IPS-11a (cell line): Measurements from ENCODE around the gene DNM3.

ENCODE experiments used
- H3K4me3 ChIP-seq: one replicate; pipeline ENCODE4 v1.5.1; 2013; ENCODE audit warnings: low read depth, low read length, control low read depth

DNM3 gene

DNA sequence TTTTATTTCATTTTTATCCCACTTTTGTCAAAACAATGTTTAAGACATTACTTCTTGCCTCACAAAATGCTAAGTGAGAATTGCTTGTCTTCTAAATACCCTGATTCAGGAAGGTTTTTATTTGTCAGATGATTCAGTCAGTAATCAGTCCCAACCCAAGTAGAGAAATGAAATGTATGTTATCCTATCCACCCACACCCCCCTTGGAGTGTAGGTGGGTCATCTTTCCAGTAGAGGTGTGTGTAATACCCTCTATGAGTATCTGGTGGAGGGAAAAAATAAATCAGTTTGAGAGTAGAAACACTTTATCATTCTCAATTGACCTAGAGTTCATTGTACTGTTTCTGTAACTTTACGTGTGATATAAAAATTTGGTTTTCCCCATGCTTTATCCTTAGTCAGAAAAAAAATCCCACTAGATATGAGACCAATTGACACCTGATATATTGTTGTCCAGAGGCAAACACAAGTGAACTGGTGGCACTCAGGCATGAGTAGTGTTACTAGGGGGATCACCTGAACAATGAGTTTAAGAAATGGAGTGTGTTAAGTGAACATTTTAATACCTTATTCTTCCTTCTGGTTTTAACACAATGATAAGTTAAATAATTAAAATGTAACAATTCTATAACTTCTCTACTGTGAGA lies 425.4 kb downstream of the DNM3 start:
- H3K4me3 ChIP-seq: no peak overlapping the region

DNA sequence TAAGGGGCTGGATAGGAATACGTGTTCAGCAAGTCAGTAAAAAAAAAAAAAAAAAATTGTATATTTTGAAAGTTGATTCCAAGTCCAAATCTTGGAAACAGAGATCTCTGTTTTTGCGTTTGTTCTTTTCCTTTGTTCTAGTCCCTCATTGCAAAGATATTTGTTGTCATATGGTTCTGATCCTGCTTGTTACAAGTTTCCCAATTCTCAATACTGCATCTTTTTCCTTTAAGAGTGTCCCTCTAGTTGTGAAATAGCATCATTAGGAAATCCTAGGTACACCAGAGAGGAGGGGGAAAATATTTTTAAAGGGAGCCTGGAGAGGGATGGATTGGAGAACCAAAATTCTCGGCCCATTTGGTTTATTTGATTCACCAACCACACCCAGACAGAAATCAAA lies 426.9 kb downstream of the DNM3 start:
- H3K4me3 ChIP-seq: no peak overlapping the region

DNA sequence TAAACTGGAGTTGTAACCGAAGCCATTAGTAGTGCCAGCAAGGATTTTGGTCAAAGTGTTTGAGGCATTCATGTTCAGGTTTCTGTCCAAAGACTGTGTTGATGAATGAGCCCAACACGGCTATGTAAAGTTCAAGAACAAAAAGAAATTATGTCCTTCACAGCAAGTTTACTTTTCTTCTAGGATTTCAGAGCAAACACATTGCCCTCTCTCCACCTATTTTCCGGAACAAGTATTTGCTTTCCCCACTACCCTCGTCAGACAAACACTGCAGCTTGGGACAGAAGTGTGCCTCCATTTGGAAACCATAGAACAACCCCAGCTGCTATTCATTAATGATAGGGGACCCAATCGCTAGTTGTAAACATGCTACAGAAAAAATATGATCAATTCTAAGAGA lies 427.8 kb downstream of the DNM3 start:
- H3K4me3 ChIP-seq: no peak overlapping the region

DNA sequence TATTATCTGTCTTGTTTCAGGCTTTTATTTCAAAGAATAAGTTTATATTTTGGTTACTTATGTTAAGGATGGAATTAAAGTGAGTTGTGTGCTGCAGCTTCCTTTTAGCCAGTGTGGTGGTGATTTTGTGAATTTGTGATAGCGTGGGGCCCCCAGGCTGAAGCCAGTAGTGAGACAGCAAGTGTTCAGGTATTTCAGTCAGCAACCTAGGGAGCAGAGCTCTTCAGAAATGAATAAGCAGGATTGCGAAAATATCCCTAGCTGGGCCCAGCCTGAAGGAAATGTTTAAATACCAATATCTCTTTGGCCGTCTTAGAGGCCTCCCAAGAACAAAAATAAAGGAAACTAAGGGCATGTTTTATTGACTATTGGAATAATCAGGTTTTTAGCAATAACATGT lies 428.3 kb downstream of the DNM3 start:
- no peak overlapping the region for H3K4me3 ChIP-seq

DNA sequence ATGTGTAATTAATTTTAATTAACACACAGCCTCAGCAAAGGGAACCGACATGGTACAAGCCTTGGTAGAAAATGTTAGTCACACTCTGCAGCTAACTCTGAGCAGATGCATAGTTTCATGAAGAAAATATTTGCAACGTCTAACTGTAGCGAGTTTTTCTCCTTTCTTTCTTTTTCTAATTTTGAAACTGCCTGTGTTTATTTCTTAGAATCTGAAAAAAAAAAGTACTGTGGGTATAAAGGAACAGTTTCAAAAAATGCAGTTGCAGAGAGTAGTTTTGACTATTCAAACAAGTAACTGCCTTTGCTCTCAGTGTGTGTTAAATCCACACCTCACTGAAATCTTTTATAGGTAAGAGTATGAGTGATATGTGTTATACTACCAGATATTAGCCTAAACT lies 429.3 kb downstream of the DNM3 start:
- no peak overlapping the region for H3K4me3 ChIP-seq

DNA sequence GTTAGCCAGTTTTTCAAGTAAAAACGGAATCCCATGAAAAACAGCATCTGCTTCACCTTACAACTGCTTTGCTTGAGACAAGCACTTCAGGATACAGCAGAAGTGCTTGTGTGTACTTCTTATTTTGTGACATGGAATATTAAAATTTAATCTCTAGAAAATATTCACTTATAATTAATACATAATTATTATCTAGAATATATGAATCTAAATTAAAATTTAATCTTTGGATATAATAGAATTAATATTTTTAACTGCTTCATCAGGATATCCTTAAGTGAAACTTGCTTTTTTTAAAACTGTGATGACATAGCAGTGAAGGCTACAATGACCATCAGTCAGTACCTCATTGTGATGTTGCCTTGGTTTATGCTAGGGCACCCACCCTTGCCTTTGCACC lies 430.8 kb downstream of the DNM3 start:
- H3K4me3 ChIP-seq: no peak overlapping the region

DNA sequence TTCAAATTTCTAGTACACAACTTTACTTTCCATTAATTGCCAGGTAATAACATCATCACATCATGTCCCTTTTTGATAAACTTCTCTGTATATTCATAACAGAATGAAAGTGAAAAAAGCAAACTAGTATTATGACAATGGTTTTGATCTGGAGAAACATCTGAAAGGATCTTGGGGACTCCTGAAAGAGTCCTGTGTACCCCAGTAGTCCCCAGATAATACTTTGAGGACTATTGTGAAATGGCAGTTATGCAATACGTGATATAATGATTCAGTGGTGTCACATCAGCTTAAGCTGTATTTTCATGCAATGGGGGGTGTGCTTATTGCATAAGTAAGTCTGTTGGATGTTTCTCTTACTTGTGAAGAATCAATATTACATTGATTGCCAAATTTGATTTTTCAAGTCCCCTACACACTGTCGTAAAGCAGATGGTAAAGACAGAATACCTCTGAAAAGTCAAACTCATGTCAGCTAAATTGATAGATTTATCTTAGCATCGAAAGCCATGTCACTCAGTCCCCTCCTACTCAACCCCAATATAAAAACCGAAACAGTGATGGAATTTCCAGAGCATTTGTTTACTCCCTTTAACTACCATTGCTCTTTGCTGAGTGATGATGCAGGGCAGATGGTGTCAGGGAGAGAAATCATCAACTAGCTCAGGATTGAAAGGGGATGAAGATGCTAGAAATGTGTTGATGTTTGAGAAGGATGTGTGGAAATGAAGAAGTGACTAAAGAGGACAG lies 432.5 kb downstream of the DNM3 start:
- no peak overlapping the region for H3K4me3 ChIP-seq

DNA sequence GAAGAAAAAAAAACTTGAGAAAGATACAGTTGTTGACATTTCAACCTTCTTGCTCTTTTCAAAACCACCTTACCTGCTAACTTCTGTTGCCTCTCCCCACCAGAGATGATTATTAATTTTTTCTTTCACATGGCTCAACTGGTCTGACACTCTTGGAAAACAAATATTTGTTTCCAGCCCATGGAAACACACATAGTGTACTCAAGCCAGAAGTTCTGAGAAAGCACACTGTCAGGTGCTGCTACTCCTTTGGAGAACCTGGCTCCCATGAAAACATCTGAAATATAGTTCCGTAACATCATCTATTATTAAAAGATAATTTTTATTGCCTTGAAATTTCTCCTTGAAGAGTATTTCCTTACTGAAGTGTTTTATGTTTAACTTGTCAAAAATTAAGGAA lies 434.2 kb downstream of the DNM3 start:
- H3K4me3 ChIP-seq: no peak overlapping the region

DNA sequence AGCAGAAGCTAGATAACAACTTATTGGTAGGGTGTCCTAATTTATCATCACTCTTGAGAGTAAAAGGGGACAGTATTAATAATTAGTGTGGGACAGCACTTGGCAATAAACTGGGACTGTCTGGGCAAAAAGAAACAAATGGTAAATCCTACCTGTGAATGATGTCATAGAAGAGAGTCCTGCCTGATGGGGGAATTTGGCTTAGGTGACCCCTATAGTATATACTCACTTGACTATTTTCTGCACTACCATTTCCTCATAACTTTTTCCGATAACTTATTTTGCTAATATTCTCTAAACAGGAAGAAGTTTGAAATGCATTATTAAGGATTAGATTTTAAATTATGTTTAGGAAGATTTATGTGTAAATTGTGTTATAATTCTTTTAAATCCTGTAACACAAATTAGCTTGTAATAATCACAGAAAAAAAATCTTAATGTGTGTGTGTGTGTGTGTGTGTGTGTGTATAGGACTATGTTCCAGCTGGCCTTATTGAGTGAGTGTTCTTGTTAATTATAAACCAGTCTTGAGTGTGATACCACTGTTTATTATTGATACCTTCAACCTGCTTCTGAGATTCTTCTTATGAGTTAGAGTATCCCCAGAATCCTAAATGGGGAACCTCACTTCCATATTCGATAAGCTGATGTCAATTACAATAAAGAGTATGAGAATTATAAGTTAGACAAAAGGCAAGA lies 435.0 kb downstream of the DNM3 start:
- H3K4me3 ChIP-seq: no peak overlapping the region

DNA sequence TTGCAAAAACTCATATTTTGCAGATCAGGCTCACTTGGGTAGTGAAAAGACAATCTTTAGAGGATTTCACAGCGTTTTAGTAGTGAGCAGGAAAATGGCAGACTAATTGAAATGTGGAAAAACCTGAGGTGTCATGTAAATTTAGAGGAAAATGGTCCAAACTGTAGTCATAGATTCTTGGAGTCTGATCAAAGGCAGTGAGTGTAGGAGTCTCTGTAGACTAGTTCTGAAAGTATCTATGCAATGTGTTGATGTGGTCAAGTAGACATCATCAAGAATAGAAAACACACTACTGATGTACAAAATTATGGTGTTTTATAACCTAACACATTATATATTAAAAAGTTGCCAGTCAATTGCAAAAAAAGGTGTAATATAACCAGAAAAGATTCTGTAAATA lies 436.0 kb downstream of the DNM3 start:
- no peak overlapping the region for H3K4me3 ChIP-seq

DNA sequence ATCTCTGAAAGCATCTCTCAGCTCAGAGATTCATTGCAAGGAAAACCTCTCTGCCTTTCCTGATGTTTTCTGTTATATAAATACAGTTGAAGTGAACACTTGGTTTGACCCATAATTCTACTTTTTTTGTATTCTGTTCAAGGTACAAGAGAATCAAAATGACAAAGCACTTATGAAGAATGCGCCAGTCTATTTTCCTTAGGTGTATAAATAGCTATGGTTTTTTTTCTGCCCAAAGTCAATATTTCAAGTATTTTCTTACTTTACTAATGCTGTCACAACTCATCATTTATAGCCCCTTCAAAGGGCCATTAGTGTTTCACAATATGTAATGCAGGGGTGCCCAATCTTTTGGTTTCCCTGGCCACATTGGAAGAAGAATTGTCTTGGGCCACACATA lies 436.7 kb downstream of the DNM3 start:
- no peak overlapping the region for H3K4me3 ChIP-seq

DNA sequence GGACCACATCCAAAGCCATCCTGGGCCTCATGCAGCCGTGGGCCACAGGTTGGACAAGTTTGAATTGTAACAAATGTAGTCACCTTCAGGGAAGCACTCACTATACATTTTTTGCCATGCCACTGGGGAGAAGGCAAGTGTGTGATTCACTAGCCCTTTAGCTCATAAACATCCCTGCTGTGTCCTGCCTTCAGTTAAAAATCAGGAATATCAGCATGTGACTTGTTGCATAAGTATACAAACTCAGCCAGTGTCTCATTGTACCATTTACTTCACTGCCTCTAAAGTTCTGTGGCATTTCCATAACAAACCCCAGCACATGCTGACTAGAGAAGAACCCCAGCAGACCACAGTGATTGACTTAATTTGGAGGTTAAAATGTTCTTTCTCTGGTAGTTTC lies 437.2 kb downstream of the DNM3 start:
- H3K4me3 ChIP-seq: no peak overlapping the region

DNA sequence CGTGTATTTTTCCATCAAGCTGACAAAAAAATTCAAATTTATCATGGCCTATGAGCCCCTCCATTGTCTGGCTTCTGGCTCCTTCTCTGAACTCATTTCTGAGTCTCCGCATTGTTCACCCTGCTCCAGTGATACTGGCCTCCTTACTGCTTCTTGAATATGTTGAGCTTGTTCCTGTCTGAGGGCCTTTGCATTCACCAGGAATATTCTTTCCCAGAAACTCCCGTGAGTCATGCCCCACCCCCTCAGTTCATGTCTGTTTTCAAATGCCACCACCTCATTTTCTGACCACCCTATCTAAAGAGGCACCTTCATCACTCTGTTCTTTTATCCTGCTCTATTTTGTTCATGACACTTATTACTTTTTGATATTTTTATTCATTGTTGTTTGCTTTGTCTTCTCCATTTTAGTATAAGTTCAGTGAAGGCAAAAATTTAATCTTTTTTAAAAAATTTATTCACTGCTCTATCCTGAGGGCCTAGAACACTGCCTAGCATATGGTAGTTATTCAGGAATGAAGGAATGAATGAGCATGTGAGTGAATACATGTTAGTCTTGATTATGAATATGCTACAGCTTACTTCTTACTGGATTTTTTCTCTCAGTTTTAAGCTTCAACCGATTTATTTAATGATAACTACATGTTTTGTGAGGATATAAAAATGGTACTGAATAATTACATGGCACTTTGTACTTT lies 438.8 kb downstream of the DNM3 start:
- no peak overlapping the region for H3K4me3 ChIP-seq

DNA sequence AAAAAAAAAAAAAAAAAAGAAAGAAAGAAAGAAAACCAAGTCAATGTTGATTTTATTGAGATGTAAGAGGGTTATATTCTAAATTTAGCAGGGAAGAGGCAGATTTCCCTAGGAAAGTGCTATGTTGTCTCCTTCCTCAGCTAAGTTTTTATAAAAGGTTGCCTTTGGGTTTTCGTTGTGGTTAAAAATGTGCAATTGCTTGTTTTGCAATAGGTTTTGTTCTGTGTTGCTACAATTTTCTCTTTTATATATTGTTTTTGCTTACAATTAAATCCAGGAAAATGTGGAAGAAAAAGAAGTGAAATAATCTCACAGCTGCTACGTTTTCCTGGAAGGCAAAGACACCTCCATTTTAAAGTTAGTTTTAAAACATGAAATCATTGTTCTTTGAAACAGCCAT lies 442.5 kb downstream of the DNM3 start:
- H3K4me3 ChIP-seq: no peak overlapping the region

DNA sequence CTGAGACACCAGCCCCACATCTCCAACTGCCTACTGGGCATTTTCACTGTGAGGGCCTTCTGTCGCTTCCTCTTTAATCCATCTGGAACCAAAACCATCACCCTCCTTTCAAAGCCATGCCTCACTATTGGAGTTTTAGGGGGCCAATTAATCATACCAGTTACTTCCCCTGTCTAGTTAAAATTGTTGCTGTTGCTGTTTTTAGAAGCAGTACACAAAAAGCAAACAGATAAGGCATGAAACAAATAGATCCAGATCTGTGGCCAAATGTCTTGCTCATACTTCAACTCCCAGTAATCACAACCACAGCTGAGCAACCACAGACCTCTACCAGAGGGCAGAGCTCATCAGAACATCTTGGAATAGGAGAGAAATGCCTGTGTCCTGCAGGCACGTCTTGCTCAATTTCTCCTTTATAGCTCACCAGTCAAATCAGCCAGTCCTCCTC lies 445.4 kb downstream of the DNM3 start:
- H3K4me3 ChIP-seq: no peak overlapping the region

DNA sequence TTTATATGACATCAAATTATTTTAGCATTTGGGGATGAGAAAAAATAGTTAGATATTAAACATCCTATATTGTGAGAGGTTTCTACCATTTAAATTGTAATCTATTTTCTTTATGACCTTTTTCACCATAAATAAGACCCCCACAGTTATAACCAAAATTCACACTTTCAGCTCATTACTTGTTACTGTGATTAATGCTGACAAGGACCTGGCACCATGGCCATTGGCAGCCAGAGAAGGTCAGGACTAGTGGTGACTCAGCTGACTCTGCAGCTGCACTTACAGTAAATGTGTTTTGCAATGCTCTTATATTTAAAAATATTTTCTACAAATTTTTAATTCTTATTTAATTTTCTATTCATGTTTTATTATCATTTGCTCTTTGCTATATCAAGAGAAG lies 445.9 kb downstream of the DNM3 start:
- H3K4me3 ChIP-seq: no peak overlapping the region

DNA sequence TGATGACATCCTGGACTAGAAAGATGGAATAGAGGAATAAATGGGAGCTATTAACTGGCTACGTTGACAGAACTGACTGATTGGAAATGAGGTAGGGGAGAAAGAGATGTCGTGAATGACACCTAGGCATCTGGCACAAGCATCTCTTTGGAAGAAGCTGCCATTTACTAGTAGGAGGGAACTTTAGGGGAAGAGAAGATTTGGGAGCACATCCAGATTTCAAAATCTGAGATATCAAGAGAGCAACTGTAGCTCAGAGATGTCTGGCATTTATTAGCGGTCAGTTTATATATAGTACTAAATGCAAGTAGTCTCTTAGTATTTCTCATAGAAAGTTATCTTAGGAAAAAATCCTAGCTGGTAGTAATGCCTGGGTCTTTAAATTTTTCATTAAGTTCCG lies 447.3 kb downstream of the DNM3 start:
- H3K4me3 ChIP-seq: no peak overlapping the region

DNA sequence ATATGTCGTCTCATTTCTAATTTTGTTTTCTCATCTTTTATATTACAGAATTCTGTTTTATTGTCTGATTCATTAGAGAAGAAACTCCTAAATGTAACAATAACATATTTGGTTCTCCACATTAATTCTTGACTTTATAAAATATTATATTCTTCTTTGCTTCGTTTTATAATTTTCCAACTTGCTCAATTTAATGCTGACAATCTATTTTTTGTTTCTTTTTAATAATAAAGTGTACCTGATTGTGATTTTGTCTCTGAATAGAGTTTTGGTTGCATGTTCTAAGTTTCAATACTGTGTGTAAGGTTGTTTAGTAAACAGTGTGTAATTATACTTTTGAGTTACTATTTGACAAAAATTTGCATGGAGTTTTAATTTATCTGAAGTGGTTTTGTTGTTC lies 448.1 kb downstream of the DNM3 start:
- H3K4me3 ChIP-seq: no peak overlapping the region

DNA sequence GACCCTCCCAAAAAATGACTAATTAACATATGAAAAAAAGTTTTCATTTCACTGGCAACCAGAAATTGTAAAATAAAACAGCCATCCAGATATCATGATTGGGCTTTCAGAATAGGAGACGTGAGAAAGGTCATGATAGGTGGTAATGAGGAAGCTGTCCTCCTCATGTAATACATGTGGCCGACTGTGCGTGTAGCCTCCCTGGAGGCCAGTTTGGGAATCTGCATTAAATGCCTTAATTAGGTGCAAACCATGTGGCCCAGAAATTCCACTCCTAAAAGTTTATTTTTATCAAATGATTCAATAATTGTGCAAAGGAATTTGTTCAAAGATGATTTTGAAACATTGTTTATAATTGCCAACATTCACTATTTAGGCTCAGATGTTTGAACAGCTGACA lies 451.5 kb downstream of the DNM3 start:
- no peak overlapping the region for H3K4me3 ChIP-seq

DNA sequence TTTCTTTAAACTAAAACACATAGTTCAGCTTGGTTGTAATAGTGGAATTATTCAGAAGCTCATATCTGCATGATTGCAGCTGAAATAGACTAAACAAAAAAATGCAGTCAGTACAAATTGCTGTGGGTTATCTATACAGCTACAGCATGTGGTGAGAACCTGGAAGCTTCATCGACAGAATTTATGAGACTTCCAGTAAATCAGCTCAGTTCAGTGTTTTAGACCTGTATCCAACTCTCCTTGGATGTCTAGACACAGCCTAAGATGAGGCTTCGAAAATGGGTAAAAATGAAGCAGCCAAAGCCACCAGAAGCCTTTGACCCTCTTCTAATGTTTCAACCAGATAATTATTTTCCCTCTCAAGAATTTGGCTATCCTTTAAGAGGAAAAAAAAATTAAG lies 452.1 kb downstream of the DNM3 start:
- H3K4me3 ChIP-seq: no peak overlapping the region

DNA sequence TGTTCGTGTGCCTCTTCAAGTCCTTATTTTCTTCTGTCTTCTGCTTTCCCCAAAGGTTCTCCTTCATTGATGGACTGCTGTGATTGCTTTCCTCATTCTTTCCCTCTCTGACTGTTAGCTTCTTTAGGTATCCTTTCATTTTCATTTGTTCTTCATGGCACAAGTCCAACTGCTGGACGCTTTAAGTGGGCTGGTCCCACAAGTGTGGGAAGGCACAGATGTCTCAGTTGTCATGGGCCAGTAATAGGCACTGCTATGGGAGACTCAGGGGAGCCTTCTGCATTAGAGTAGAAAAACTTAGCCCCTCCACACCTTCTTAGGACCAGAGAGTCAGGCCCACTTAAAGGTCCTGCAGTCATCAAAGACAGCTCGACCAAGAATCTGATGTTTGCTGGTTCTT lies 456.8 kb downstream of the DNM3 start:
- no peak overlapping the region for H3K4me3 ChIP-seq

DNA sequence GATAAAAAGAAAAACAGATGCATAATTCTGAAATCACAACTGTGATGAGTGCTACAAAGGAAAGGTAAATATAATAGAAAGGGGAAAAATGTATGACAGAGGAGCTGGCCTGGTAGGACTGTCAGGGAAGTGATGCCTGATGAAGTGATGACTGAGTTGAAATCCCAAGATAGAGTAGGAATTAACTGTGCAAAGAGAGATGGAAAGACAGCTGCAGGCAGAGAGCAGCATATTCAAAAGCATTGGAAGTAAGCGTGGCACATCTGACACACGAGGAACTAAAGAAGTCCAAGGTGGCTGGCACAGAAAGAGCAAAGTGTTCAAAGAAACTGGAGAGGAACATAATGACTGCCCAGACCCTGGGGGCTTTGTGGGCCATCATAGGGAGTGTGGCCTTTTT lies 457.6 kb downstream of the DNM3 start:
- no peak overlapping the region for H3K4me3 ChIP-seq
